Fibroblast of peridontal ligament (primary cell): Measurements from ENCODE around the gene CHODL.

Experiments
- DNase-seq: peaks from one replicate; pipeline ENCODE4 v3.0.0-alpha.2; 2010; ENCODE audit errors: extremely low read depth

CHODL gene

GRCh38 chr21:18244671-18245463 is at the start of gene CHODL:
CHODL (plus strand) TSS chr21:18244833; CDS start chr21:18245224, 391 bp downstream.
- DNase-seq, result no peak

GRCh38 chr21:18204931-18205330 is 39.7 kb upstream of the CHODL start:
- DNase-seq, result no peak

- no peak for DNase-seq
Observed at GRCh38 chr21:18218331-18218730, 26.3 kb upstream of the CHODL start.

- no peak for DNase-seq
Observed at GRCh38 chr21:18220498-18220897, 24.1 kb upstream of the CHODL start.

GRCh38 chr21:18222346-18222745 is 22.3 kb upstream of the CHODL start:
- no peak for DNase-seq

GRCh38 chr21:18228060-18228739 is 16.4 kb upstream of the CHODL start:
- no peak for DNase-seq

GRCh38 chr21:18235545-18235944 is 9.1 kb upstream of the CHODL start:
- no peak for DNase-seq

- DNase-seq, result no peak
Observed at GRCh38 chr21:18245464-18245967, 883 bp downstream of the CHODL start.

GRCh38 chr21:18248171-18248570 is 3.5 kb downstream of the CHODL start:
- DNase-seq, result no peak

GRCh38 chr21:18249672-18250071 is 5.0 kb downstream of the CHODL start:
- no peak for DNase-seq

GRCh38 chr21:18251065-18251464 is 6.4 kb downstream of the CHODL start:
- no peak for DNase-seq

GRCh38 chr21:18252256-18252655 is 7.6 kb downstream of the CHODL start:
- no peak for DNase-seq

- no peak for DNase-seq
Observed at GRCh38 chr21:18252680-18253079, 8.0 kb downstream of the CHODL start.

- DNase-seq, result no peak
Observed at GRCh38 chr21:18253221-18253620, 8.6 kb downstream of the CHODL start.

GRCh38 chr21:18253799-18254198 is 9.2 kb downstream of the CHODL start:
- no peak for DNase-seq

- no peak for DNase-seq
Observed at GRCh38 chr21:18265944-18266343, 21.3 kb downstream of the CHODL start.

- DNase-seq, result no peak
Observed at GRCh38 chr21:18267496-18267895, 22.9 kb downstream of the CHODL start.

GRCh38 chr21:18268906-18269305 is 24.3 kb downstream of the CHODL start:
- DNase-seq, result no peak

GRCh38 chr21:18269856-18270255 is 25.2 kb downstream of the CHODL start:
- no peak for DNase-seq

- no peak for DNase-seq
Observed at GRCh38 chr21:18273400-18273799, 28.8 kb downstream of the CHODL start.

GRCh38 chr21:18274370-18274769 is 29.7 kb downstream of the CHODL start:
- no peak for DNase-seq

- DNase-seq, result no peak
Observed at GRCh38 chr21:18275781-18276180, 31.1 kb downstream of the CHODL start.

- DNase-seq, result no peak
Observed at GRCh38 chr21:18285379-18285778, 40.7 kb downstream of the CHODL start.
